NB4 (cell line): ENCODE data around the gene CALML6.

ENCODE experiments used
- MYC ChIP-seq: IDR thresholded peaks from 2 replicates; pipeline ENCODE4 v1.6.1; 2011; ENCODE audit warnings: low read depth, low read length
- POLR2A ChIP-seq: IDR thresholded peaks from 2 replicates; pipeline ENCODE4 v1.6.1; 2011; ENCODE audit warnings: mild to moderate bottlenecking; ENCODE audit not compliant: insufficient read length; ENCODE audit errors: extremely low read depth
- TF ChIP-seq, protein P1 (sequence below): IDR thresholded peaks from one replicate; pipeline ENCODE4 v1.5.1; 2012; ENCODE audit warnings: low read depth, low read length
- TF ChIP-seq, protein P2 (sequence below): IDR thresholded peaks from 2 replicates; pipeline ENCODE4 v1.6.1; 2011; ENCODE audit warnings: low read depth, low read length

DNA sequence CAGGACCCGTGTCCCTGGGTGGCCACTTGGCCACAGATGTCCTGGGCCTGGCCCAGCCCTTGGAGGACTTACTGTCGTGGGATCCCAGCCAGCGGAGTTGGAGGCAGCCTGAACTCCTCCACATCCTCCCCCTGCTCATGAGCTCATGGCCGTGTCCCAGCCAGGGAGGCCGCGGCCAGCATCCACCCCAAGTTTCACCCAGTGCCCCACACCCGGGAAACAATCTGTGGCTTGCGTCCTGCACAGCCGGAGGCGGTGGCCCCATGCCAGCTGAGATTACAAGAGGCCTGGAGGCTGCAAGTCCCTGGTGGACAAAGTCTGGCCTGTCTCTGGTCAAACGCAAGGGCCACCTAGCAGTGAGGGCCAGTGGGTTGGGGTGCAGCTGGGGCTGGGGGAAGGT, 31.5 kb downstream of the CALML6 start:
- no peak for TF ChIP-seq POLR2A
- TF ChIP-seq, protein P1, sequence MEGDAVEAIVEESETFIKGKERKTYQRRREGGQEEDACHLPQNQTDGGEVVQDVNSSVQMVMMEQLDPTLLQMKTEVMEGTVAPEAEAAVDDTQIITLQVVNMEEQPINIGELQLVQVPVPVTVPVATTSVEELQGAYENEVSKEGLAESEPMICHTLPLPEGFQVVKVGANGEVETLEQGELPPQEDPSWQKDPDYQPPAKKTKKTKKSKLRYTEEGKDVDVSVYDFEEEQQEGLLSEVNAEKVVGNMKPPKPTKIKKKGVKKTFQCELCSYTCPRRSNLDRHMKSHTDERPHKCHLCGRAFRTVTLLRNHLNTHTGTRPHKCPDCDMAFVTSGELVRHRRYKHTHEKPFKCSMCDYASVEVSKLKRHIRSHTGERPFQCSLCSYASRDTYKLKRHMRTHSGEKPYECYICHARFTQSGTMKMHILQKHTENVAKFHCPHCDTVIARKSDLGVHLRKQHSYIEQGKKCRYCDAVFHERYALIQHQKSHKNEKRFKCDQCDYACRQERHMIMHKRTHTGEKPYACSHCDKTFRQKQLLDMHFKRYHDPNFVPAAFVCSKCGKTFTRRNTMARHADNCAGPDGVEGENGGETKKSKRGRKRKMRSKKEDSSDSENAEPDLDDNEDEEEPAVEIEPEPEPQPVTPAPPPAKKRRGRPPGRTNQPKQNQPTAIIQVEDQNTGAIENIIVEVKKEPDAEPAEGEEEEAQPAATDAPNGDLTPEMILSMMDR = no peak
- TF ChIP-seq MYC = no peak
- TF ChIP-seq, protein P2, sequence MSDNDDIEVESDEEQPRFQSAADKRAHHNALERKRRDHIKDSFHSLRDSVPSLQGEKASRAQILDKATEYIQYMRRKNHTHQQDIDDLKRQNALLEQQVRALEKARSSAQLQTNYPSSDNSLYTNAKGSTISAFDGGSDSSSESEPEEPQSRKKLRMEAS = no peak
